Thyroid gland (tissue), 4 donors: ENCODE measurements around the gene CCND3. TPM values are rescaled to one million over a fixed set of nuclear protein-coding genes. Genes with fewer than 3 reads are reported as not detected.
"Not testable (repeated sequence)": the region's sequence is repeated elsewhere in the genome, so short reads cannot be mapped to it uniquely, and the experiment has no call there.

Experiments used
- DNase-seq, 2 donors: peaks; one replicate each; pipeline ENCODE4 v3.0.0-alpha.2; 2019
- H3K27ac ChIP-seq, 3 donors: fragments of 200-600 bp; sonication (generic); 1 replicate in 2 of 3; 2 replicates in 1 of 3; pipeline ENCODE4 v1.5.1; 2016 to 2019; ENCODE audit warnings: mild to moderate bottlenecking in 1 of 3, moderate library complexity in 1 of 3
- H3K27me3 ChIP-seq: fragments of 200-600 bp; sonication (generic); one replicate; pipeline ENCODE4 v1.5.1; 2019
- H3K36me3 ChIP-seq, 2 donors: fragments of 200-600 bp; sonication (generic); one replicate each; pipeline ENCODE4 v1.5.1; 2016 to 2019
- H3K4me1 ChIP-seq, 2 donors: fragments of 200-600 bp; sonication (generic); one replicate each; pipeline ENCODE4 v1.5.1; 2017 to 2019
- H3K4me3 ChIP-seq, 3 donors: fragments of 200-600 bp; sonication (generic); replicated peaks in 1 of 3; 1 replicate in 2 of 3; 2 replicates in 1 of 3; pipeline ENCODE4 v1.5.1; 2016; ENCODE audit warnings: mild to moderate bottlenecking in 1 of 3
- H3K9me3 ChIP-seq: fragments of 200-600 bp; sonication (generic); one replicate; pipeline ENCODE4 v1.5.1; 2017
- POLR2A ChIP-seq, 2 donors: fragments of 450-650 bp; IDR thresholded peaks; one replicate each; pipeline ENCODE4 v1.6.1; 2017; ENCODE audit warnings: antibody characterized with exemption in 2 of 2, mild to moderate bottlenecking in 2 of 2, moderate library complexity in 1 of 2
- WGBS, 2 donors: methylation state at CpG; one replicate each; pipeline ENCODE4 v1.1.5; 2017; 5-methylcytosine and 5-hydroxymethylcytosine counted together
- intact Hi-C: fragments of 100-400 bp; cut with DNase I; formaldehyde crosslinking; loops from one replicate; pipeline ENCODE4 v1.15.1; 2023
- total RNA-seq, 4 donors: library from RNA; depleted of rRNA; stranded (reverse); fragments of >200 nt; gene quantifications; one replicate each; pipeline ENCODE4 v1.2.3, GENCODE V29; 2016
- TF ChIP-seq, protein P1 (sequence below), 6 experiments: fragments of 200-600 bp in 3 of 6; fragments of 450-650 bp in 3 of 6; sonication (generic) in 3 of 6; IDR thresholded peaks; one replicate each; pipeline ENCODE4 v1.5.1; 2016 to 2019; ENCODE audit warnings: antibody characterized with exemption in 6 of 6, mild to moderate bottlenecking in 2 of 6, inconsistent platforms in 1 of 6, moderate library complexity in 1 of 6

Gene CCND3
- total RNA-seq, 4 donors from 2014 or later, result 103 to 204 (median 166) TPM

GRCh38 chr6:41954668-41955067 is 13.1 kb upstream of the CCND3 start:
- Histone ChIP-seq H3K27ac (no peak overlapping the region), H3K36me3 (no peaks in the 10 kb centered on the region), H3K9me3 (no peaks in the 10 kb centered on the region), H3K27me3 (no peaks in the 10 kb centered on the region), H3K4me1 (no peaks in the 10 kb centered on the region), H3K4me3 (no peak overlapping the region)
- TF ChIP-seq, protein P1, sequence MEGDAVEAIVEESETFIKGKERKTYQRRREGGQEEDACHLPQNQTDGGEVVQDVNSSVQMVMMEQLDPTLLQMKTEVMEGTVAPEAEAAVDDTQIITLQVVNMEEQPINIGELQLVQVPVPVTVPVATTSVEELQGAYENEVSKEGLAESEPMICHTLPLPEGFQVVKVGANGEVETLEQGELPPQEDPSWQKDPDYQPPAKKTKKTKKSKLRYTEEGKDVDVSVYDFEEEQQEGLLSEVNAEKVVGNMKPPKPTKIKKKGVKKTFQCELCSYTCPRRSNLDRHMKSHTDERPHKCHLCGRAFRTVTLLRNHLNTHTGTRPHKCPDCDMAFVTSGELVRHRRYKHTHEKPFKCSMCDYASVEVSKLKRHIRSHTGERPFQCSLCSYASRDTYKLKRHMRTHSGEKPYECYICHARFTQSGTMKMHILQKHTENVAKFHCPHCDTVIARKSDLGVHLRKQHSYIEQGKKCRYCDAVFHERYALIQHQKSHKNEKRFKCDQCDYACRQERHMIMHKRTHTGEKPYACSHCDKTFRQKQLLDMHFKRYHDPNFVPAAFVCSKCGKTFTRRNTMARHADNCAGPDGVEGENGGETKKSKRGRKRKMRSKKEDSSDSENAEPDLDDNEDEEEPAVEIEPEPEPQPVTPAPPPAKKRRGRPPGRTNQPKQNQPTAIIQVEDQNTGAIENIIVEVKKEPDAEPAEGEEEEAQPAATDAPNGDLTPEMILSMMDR (IDR thresholded peaks at IDR 0.05), result no peak
- TF ChIP-seq POLR2A (IDR thresholded peaks at IDR 0.05), result no peak
- 87 to 98% methylated on average over 2 of the region's 2 CpGs for WGBS, 2 donors
- intact Hi-C loops, result no loop called here
- no peak for DNase-seq

DNA sequence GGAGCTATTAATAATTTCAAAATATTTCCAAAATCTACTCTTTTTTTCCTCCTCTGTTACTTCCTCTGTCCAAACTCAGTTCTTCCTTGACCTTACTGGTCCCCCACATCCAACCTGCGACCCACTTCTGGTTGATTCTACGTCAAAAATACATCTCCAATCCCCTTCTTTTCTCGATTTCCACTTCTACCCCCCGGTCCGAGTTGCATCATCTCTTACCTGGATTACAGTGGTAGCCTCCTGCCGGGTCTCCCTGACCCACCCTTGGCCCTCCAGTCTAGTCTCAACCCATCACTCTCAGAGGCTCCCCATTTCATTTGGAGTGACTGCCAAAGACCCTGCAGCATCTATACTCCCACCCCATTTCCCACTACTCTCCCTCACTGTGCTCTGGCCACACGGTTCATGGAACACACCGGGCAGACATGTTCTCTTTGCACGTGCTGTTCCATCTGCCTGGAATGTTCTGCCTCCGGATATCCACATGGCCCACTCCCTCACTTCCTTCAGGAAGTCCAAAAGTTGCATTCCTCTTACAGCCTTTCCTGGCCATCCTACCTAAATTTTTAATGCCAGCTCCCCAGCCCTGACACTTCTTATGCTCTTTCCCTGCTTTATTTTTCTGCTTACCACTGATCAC is 6.1 kb upstream of the CCND3 start:
- Histone ChIP-seq H3K4me1 (no peaks in the 10 kb centered on the region), H3K36me3 (no peaks in the 10 kb centered on the region), H3K9me3 (no peaks in the 10 kb centered on the region), H3K4me3 (no peak overlapping the region), H3K27me3 (no peaks in the 10 kb centered on the region), H3K27ac (no peak overlapping the region)
- WGBS, 2 donors, result 82 to 84% methylated on average over 10 of the region's 10 CpGs
- intact Hi-C loops, result no loop called here
- no peak for DNase-seq
- TF ChIP-seq, protein P1 (IDR thresholded peaks at IDR 0.05), result no peak
- no peak for TF ChIP-seq POLR2A (IDR thresholded peaks at IDR 0.05)

- H3K9me3 ChIP-seq, result no peaks in the 10 kb centered on the region
Measured at GRCh38 chr6:41943456-41943855, 1.8 kb upstream of the CCND3 start.

DNA sequence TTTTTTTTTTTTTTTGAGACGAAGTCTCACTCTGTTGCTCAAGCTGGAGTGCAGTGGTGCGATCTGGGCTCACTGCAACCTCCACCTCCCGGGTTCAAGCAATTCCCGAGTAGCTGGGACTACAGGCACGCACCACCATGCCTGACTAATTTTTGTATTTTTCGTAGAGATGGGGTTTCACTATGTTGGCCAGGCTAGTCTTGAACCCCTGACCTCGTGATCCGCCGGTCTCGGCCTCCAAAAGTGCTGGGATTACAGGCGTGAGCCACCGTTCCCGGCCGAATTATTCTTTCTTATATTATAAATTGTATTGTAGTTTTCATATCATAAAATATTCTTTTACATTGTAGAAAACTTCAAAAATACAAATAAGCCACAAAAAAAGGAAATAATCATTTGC is 1.3 kb upstream of the CCND3 start:
- intact Hi-C loops, H3K36me3 ChIP-seq, H3K27ac ChIP-seq, DNase-seq, H3K4me3 ChIP-seq, H3K27me3 ChIP-seq, H3K9me3 ChIP-seq: not testable (repeated sequence)
- H3K4me1 ChIP-seq, result peaks cover 20 to 34% of the 10 kb centered on the region in 2 donors
- 93 to 94% methylated on average over 14 of the region's 14 CpGs for WGBS, 2 donors

More at GRCh38 chr6:41943456-41943855, 1.8 kb upstream of the CCND3 start:
- intact Hi-C loops, result no loop called here
- Histone ChIP-seq H3K27ac (no peak overlapping the region), H3K36me3 (no peaks in the 10 kb centered on the region), H3K4me3 (no peak overlapping the region), H3K4me1 (peaks cover 20 to 28% of the 10 kb centered on the region in 2 donors), H3K27me3 (no peaks in the 10 kb centered on the region)
- no peak for TF ChIP-seq POLR2A (IDR thresholded peaks at IDR 0.05)
- TF ChIP-seq, protein P1 (IDR thresholded peaks at IDR 0.05), result no peak
- no peak for DNase-seq

DNA sequence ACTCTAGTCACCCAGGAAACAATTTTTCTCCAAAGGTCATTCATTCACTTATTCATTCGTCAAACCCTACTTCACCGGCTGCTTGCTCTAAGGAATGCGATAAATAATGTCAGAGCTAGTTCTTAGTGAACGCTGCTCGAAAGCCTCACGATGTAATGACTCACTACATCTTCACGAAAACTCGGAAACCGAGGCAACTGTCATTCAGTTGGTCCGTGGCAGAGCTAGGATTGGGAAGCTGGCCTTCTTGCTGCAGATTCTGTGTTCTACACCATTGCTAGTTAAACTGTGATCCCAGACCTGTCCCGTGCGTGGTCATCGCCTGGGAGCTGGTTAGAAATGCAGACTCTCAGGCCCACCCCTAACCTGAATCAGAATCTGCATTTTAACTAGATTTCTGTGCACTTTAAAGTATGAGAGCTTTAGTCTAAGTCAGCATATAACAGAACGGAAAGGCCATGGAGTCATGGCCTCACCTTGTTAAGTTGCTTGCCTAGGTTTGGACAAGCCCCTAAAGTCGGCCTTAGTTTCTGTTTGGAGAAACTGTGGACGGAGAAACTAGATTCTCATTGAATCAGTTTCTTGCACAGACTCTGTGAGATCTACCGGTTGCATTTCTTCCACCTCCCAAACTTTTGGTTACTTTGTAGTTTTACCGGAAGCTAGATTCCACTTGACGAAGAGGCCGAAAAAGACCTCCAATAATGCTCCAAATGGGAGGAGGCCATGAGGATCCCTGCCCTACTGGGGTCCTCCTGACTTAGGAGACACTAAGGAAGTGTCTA is 651 bp upstream of the CCND3 start:
- no peaks in the 10 kb centered on the region for H3K27me3 ChIP-seq
- peaks cover 20 to 38% of the 10 kb centered on the region in 2 donors for H3K4me1 ChIP-seq
- TF ChIP-seq, protein P1 (IDR thresholded peaks at IDR 0.05), result no peak
- TF ChIP-seq POLR2A (IDR thresholded peaks at IDR 0.05), result no peak
- no peaks in the 10 kb centered on the region for H3K9me3 ChIP-seq
- intact Hi-C loops, result no loop called here
- H3K4me3 ChIP-seq, result peak overlapping the region in 2 of 3 donors; percentile 3 to 44
- 38 to 44% methylated on average over 20 of the region's 20 CpGs for WGBS, 2 donors
- H3K27ac ChIP-seq, result peak overlapping the region in 2 of 3 donors; percentile 42 to 61
- no peaks in the 10 kb centered on the region for H3K36me3 ChIP-seq
- DNase-seq, result no peak
